Cardiac fibroblast (primary cell): ENCODE results near the gene IFNGR1.
"Not testable (repeated sequence)": the region's sequence is repeated elsewhere in the genome, so short reads cannot be mapped to it uniquely, and the experiment has no call there.

Experiments
- DNase-seq, 2 donors: peaks; one replicate each; pipeline versions ENCODE4 v3.0.0 to v3.0.0-alpha.2; 2010; ENCODE audit warnings: low read depth in 2 of 2
- H3K4me3 ChIP-seq, 2 donors: replicated peaks in 1 of 2; 1 replicate in 1 of 2; 2 replicates in 1 of 2; pipeline ENCODE4 v1.5.1; 2011; ENCODE audit warnings: low read depth in 2 of 2, low read length in 2 of 2, mild to moderate bottlenecking in 2 of 2, moderate library complexity in 1 of 2
- CTCF ChIP-seq: IDR thresholded peaks from one replicate; pipeline ENCODE4 v1.5.1; 2011; ENCODE audit warnings: low read depth, mild to moderate bottlenecking, low read length, inconsistent platforms

Gene IFNGR1

GRCh38 chr6:137222381-137222780, 3.2 kb upstream of the IFNGR1 start:
- no peak for TF ChIP-seq CTCF
- H3K4me3 ChIP-seq = no peak overlapping the region

GRCh38 chr6:137219664-137220252, 573 bp upstream of the IFNGR1 start:
- DNase-seq = no peak
- TF ChIP-seq CTCF = no peak
- H3K4me3 ChIP-seq = peak overlapping the region; percentile 83 to 93

More at GRCh38 chr6:137222381-137222780, 3.2 kb upstream of the IFNGR1 start:
- peak; percentile 43 to 63 for DNase-seq

GRCh38 chr6:137218473-137218916, 690 bp downstream of the IFNGR1 start:
- TF ChIP-seq CTCF = no peak
- DNase-seq = peak; percentile 39 to 71
- H3K4me3 ChIP-seq = peak overlapping the region; percentile 83 to 93

- DNase-seq = peak; percentile 54 to 55
- peak overlapping the region; percentile 83 to 93 for H3K4me3 ChIP-seq
- TF ChIP-seq CTCF = no peak
These were observed 1.2 kb downstream of the IFNGR1 start for GRCh38 chr6:137217801-137218472.

- H3K4me3 ChIP-seq = peak overlapping the region in 1 of 2 donors; percentile 93
- peak in 1 of 2 donors; percentile 9 for DNase-seq
- no peak for TF ChIP-seq CTCF
These were observed 2.2 kb downstream of the IFNGR1 start for GRCh38 chr6:137216875-137217553.

- H3K4me3 ChIP-seq = no peak overlapping the region
- peak in 1 of 2 donors; percentile 58 for DNase-seq
These were observed 3.1 kb downstream of the IFNGR1 start for GRCh38 chr6:137216106-137216505.

GRCh38 chr6:137215630-137216029, 3.6 kb downstream of the IFNGR1 start:
- H3K4me3 ChIP-seq, DNase-seq: not testable (repeated sequence)

More at GRCh38 chr6:137216106-137216505, 3.1 kb downstream of the IFNGR1 start:
- no peak for TF ChIP-seq CTCF
